Activated naive CD4-positive, alpha-beta T cell treated with anti-CD3 and anti-CD28 coated beads, Interleukin-2, amount 50 U/mL, for 16 hours (primary cell): ENCODE results near the gene TPGS1.
A peak's percentile ranks its signal among the peaks of the same experiment; 100 is the strongest.

Experiments used
- DNase-seq: peaks from one replicate; pipeline ENCODE4 v3.0.0-alpha.2; 2020

The TPGS1 gene

GRCh38 chr19:542173-542866 lies 35.0 kb downstream of the TPGS1 start:
- no peak for DNase-seq

GRCh38 chr19:543910-544608 lies 36.8 kb downstream of the TPGS1 start, which contains the start of gene GZMM:
Gene GZMM, plus strand, starts transcription at chr19:544053. Its CDS starts 19 bp downstream, at chr19:544072.
- DNase-seq, result peak; percentile 78

- DNase-seq, result no peak
These were observed 39.8 kb downstream of the TPGS1 start for GRCh38 chr19:547117-547516.

- DNase-seq, result no peak
These were observed 40.8 kb downstream of the TPGS1 start for GRCh38 chr19:547836-548720.

- DNase-seq, result no peak
These were observed 41.9 kb downstream of the TPGS1 start for GRCh38 chr19:548886-549830.

GRCh38 chr19:554817-555216 lies 47.5 kb downstream of the TPGS1 start:
- DNase-seq, result no peak

GRCh38 chr19:555474-555808 lies 48.1 kb downstream of the TPGS1 start:
- DNase-seq, result no peak

GRCh38 chr19:556611-557382 lies 49.5 kb downstream of the TPGS1 start:
- DNase-seq, result no peak

- DNase-seq, result no peak
These were observed 51.6 kb downstream of the TPGS1 start for GRCh38 chr19:558770-559439.

- DNase-seq, result no peak
These were observed 52.8 kb downstream of the TPGS1 start for GRCh38 chr19:560121-560520.

- DNase-seq, result no peak
These were observed 59.1 kb downstream of the TPGS1 start for GRCh38 chr19:566403-566802.

- DNase-seq, result no peak
These were observed 59.5 kb downstream of the TPGS1 start for GRCh38 chr19:566844-567243.

GRCh38 chr19:567296-567900 lies 60.1 kb downstream of the TPGS1 start:
- DNase-seq, result no peak
